IPS-18c (cell line): ENCODE measurements around the gene SPSB2.
A peak's percentile ranks its signal among the peaks of the same experiment; 100 is the strongest.
"Not testable (repeated sequence)": the region's sequence is repeated elsewhere in the genome, so short reads cannot be mapped to it uniquely, and the experiment has no call there.

Experiments used
- H3K4me3 ChIP-seq: 2 replicates; pipeline ENCODE4 v1.7.0; 2013; ENCODE audit warnings: low read depth, mild to moderate bottlenecking, low read length, moderate library complexity; ENCODE audit not compliant: insufficient read depth
- H3K9me3 ChIP-seq: one replicate; pipeline ENCODE4 v1.6.1; 2013; ENCODE audit warnings: mild to moderate bottlenecking, low read length, moderate library complexity; ENCODE audit not compliant: control insufficient read depth, insufficient read depth

The SPSB2 gene

GRCh38 chr12:6883683-6884082, 10.6 kb upstream of the SPSB2 start:
- Histone ChIP-seq H3K9me3 (no peaks in the 10 kb centered on the region), H3K4me3 (peak overlapping the region; percentile 31; the same call in 1 of the 2 replicates)

- Histone ChIP-seq H3K9me3 (no peaks in the 10 kb centered on the region), H3K4me3 (no peak overlapping the region)
These were observed 10.1 kb upstream of the SPSB2 start for GRCh38 chr12:6883252-6883651.

GRCh38 chr12:6879824-6880223, 6.7 kb upstream of the SPSB2 start:
- not testable (repeated sequence) for H3K4me3 ChIP-seq, H3K9me3 ChIP-seq

DNA sequence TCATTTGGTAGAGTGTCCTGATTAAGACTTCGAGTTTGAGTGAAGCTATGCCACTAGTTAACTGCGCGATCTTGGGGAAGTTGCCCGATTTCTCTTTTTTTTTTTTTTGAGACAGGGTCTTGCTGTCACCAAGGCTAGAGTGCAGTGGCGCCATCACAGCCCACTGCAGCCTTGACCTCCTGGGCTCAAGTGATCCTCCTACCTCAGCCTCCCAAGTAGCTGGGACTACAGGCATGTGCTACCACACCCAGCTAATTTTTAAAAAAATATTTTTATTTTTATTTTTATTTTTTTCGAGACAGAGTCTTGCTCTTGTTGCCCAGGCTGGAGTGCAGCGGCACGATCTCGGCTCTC, 889 bp upstream of the SPSB2 start:
- not testable (repeated sequence) for H3K9me3 ChIP-seq
- peak overlapping the region; percentile 46 for H3K4me3 ChIP-seq

GRCh38 chr12:6872073-6873048, 742 bp downstream of the SPSB2 start:
- Histone ChIP-seq H3K9me3 (peaks cover 2% of the 10 kb centered on the region), H3K4me3 (peak overlapping the region; percentile 94)

GRCh38 chr12:6871052-6871957, 1.8 kb downstream of the SPSB2 start:
- peaks cover 2% of the 10 kb centered on the region for H3K9me3 ChIP-seq
- H3K4me3 ChIP-seq: peak overlapping the region; percentile 94

DNA sequence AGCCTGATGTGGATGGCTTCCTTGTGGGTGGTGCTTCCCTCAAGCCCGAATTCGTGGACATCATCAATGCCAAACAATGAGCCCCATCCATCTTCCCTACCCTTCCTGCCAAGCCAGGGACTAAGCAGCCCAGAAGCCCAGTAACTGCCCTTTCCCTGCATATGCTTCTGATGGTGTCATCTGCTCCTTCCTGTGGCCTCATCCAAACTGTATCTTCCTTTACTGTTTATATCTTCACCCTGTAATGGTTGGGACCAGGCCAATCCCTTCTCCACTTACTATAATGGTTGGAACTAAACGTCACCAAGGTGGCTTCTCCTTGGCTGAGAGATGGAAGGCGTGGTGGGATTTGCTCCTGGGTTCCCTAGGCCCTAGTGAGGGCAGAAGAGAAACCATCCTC, 2.8 kb downstream of the SPSB2 start:
- not testable (repeated sequence) for H3K4me3 ChIP-seq, H3K9me3 ChIP-seq

DNA sequence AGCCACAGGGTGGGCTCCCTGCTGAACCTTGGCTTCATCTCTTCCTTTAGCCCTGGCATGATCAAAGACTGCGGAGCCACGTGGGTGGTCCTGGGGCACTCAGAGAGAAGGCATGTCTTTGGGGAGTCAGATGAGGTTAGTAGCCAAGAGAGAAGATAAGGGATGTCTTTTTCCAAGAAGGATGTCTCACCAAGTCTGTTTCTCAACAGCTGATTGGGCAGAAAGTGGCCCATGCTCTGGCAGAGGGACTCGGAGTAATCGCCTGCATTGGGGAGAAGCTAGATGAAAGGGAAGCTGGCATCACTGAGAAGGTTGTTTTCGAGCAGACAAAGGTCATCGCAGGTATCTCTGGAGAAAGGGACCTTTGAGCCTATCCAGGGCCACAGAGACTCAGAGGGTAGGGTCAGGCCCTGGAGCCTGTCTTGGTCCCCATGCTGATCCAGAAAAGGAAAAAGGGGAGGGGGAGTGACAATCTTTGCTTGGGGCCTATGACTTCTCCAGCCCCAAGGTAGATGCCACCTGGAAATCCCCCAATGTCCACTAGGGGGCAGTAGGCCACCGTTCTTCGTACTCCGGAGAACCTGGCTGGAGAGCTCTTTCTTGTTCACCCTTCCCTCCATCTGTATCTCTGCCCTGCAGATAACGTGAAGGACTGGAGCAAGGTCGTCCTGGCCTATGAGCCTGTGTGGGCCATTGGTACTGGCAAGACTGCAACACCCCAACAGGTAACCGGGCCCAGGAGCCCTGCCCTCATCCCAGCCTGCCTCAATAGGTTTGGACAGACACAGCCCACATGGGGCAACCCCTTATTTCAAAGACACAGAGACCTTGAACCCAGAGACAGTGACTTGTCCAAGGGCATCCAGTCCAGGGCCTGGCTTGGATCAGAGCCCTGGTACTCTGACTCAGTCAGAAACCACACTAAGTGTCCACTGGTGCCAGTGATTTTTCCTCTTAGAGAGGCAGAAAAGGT, 3.8 kb downstream of the SPSB2 start:
- peak overlapping the region; percentile 94 for H3K4me3 ChIP-seq

DNA sequence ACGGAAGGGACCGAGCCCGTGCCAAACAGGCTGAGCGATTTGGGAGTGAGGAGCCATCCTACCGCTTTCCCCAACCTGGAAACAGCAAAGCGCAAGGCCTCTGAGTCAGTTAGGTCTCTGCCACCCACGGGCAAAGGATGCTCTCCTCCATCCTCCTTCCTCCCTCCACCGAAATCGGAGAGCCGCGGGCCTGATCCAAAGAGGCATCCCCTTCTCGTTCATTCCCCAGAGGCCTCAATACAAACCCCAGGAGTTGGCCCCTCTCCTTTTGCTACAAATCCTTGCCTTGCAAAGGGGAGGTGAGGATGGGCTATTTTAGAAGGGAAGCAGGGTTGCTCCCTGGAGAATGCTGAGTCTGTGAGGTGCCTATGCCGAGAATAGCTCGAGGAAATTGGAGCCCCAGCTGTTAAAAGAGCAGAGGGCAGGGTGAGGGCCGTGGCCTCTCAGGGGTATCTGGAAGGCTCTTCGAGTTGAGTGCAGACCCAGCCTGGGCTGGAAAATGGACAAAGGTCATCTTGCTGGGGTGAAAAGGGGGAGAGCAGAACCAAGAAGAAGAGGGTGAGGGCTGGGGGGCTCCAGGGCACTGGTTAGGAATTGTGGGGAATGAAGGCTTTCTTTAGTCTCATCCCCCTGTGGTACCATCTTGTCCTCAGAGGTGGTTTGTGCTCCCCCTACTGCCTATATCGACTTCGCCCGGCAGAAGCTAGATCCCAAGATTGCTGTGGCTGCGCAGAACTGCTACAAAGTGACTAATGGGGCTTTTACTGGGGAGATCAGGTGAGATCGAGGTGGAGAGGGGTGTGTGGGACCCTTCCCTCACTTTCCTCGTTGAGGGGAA, 4.7 kb downstream of the SPSB2 start:
- Histone ChIP-seq H3K9me3 (peaks cover 2% of the 10 kb centered on the region), H3K4me3 (peak overlapping the region; percentile 94)

More for the DNA sequence above, 3.8 kb downstream of the SPSB2 start:
- H3K9me3 ChIP-seq: peaks cover 2% of the 10 kb centered on the region

- Histone ChIP-seq H3K4me3 (peak within 1 kb of the TSS; percentile 94), H3K9me3 (peaks cover 2% of the 10 kb centered on the region)
These were observed 5.5 kb downstream of the SPSB2 start, which contains the start of gene TPI1 for GRCh38 chr12:6867413-6868210. TPI1 (plus strand) TSS chr12:6867531; CDS start chr12:6867567, 36 bp downstream.

DNA sequence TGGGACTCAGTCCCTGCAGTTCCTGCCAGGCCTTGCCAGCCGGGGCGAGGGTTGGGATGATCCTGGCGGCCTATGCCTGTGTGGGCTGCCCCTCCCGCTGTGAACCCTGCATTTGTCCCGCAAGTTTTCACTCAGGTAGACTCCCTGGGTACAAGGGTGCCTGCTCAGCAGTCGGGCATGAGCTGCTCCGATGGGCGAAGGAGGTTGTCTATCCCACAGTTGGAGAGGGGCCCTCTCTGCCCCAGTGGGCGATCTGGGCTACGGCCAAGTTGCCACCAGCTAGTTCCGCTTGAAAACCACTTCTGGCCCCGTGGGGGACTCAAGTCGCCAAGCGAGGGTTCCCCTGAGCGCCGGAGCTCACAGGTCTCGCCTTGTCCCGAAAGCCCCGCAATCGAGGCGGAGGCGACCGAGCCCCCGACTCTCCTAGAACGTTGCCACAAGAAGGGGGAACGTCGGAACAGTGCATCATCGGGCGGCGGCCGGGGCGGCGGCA, 6.1 kb downstream of the SPSB2 start:
- Histone ChIP-seq H3K4me3 (peak overlapping the region; percentile 45), H3K9me3 (peaks cover 2% of the 10 kb centered on the region)

- Histone ChIP-seq H3K4me3 (peak overlapping the region; percentile 45), H3K9me3 (peaks cover 2% of the 10 kb centered on the region)
These were observed 6.8 kb downstream of the SPSB2 start for GRCh38 chr12:6866163-6866919.

- not testable (repeated sequence) for H3K4me3 ChIP-seq
These were observed 7.8 kb downstream of the SPSB2 start for GRCh38 chr12:6865307-6865706.

DNA sequence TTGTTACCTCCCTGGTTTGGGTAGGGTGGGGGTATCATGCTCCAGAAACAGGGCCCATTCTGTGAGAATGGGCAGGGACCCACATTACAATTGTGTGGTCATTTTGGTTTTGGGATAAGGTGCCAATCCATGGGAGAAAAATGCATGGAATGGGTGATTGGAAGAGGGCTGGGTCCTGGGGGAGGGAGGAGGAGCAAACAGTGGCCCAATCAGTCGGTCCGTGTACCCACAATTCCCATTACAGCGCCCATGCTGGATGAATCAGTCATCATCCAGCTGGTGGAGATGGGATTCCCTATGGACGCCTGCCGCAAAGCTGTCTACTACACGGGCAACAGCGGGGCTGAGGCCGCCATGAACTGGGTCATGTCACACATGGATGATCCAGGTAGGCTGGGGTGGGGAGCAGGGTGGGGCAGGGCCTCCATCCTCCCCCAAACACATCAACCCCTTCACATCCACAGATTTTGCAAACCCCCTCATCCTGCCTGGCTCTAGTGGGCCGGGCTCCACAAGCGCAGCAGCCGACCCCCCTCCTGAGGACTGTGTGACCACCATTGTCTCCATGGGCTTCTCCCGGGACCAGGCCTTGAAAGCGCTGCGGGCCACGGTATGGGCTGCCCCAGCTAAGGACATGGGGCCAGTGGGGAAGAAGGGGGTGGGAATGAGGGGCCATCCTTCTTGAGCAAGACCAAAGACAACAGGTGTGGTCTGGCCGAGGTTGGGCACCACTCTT, 9.3 kb downstream of the SPSB2 start:
- H3K4me3 ChIP-seq: no peak overlapping the region
- peaks cover 2% of the 10 kb centered on the region for H3K9me3 ChIP-seq

More at GRCh38 chr12:6865307-6865706, 7.8 kb downstream of the SPSB2 start:
- H3K9me3 ChIP-seq: not testable (repeated sequence)
